WTC11 (cell line): ENCODE results near the gene CROCC. TPM values are rescaled to one million over a fixed set of nuclear protein-coding genes. Genes with fewer than 3 reads are reported as not detected.

Experiments
- ATAC-seq: fragments of 200-7000 bp; cut with Tn5 transposase; 2 replicates; pipeline ENCODE4 v1.10.0; 2021; ENCODE audit warnings: mild to moderate bottlenecking, moderate library complexity
- CTCF ChIA-PET: fragments of 300-600 bp; sonication (Branson Sonifier 250); formaldehyde crosslinking; loops from one replicate; lab custom pipeline; 2021; ENCODE audit warnings: antibody characterized with exemption; lab: Charles Lee
- POLR2A ChIA-PET: fragments of 350-600 bp; sonication (Branson Sonifier 250); formaldehyde crosslinking; loops from one replicate; lab custom pipeline; 2021; ENCODE audit warnings: antibody characterized with exemption; lab: Charles Lee
- DNase-seq: peaks from one replicate; pipeline ENCODE4 v3.0.0; 2021; ENCODE audit warnings: low spot score
- H3K27ac Mint-ChIP-seq: 2 replicates; pipeline ENCODE4 v1.8.0; 2021; ENCODE audit warnings: mixed read lengths
- H3K27me3 Mint-ChIP-seq: 2 replicates; pipeline ENCODE4 v1.8.0; 2021; ENCODE audit warnings: low read depth, mild to moderate bottlenecking, moderate library complexity, mixed read lengths
- H3K36me3 Mint-ChIP-seq: 2 replicates; pipeline ENCODE4 v1.8.0; 2021; ENCODE audit warnings: mixed read lengths
- H3K4me1 Mint-ChIP-seq: 2 replicates; pipeline ENCODE4 v1.8.0; 2022; ENCODE audit warnings: mixed read lengths
- H3K4me3 Mint-ChIP-seq: 2 replicates; pipeline ENCODE4 v1.8.0; 2021; ENCODE audit warnings: mild to moderate bottlenecking, moderate library complexity, mixed read lengths
- H3K9me3 Mint-ChIP-seq: 2 replicates; pipeline ENCODE4 v1.8.0; 2021; ENCODE audit warnings: mixed read lengths
- ELF4 ChIP-seq: sonication (generic); formaldehyde crosslinking; IDR thresholded peaks from 2 replicates; pipeline ENCODE4 v1.8.1; 2022; ENCODE audit warnings: low read depth, mild to moderate bottlenecking, moderate library complexity, missing genetic modification reagents
- EMX1 ChIP-seq: fragments of 250-450 bp; sonication (Bioruptor Pico); IDR thresholded peaks from 2 replicates; pipeline ENCODE4 v1.8.0; 2021; ENCODE audit warnings: mild to moderate bottlenecking
- ESRRA ChIP-seq: sonication (generic); formaldehyde crosslinking; IDR thresholded peaks from 2 replicates; pipeline ENCODE4 v1.8.1; 2022; ENCODE audit warnings: mild to moderate bottlenecking, missing genetic modification reagents, borderline replicate concordance
- FOXJ3 ChIP-seq: sonication (generic); formaldehyde crosslinking; IDR thresholded peaks from 2 replicates; pipeline ENCODE4 v1.9.0; 2021; ENCODE audit warnings: missing genetic modification reagents, mild to moderate bottlenecking, borderline replicate concordance
- FOXK1 ChIP-seq: sonication (generic); formaldehyde crosslinking; IDR thresholded peaks from 2 replicates; pipeline ENCODE4 v1.8.0; 2022; ENCODE audit warnings: mild to moderate bottlenecking, moderate library complexity, missing genetic modification reagents
- GABPB1 ChIP-seq: sonication (generic); formaldehyde crosslinking; IDR thresholded peaks from 2 replicates; pipeline ENCODE4 v1.8.1; 2023; ENCODE audit warnings: mild to moderate bottlenecking, missing genetic modification reagents
- HMGA2 ChIP-seq: fragments of 250-450 bp; sonication (Bioruptor Pico); IDR thresholded peaks from 2 replicates; pipeline ENCODE4 v1.4.0; 2021; ENCODE audit warnings: mild to moderate bottlenecking, moderate library complexity
- MYBL2 ChIP-seq: sonication (generic); formaldehyde crosslinking; IDR thresholded peaks from 2 replicates; pipeline ENCODE4 v1.8.1; 2023; ENCODE audit warnings: mild to moderate bottlenecking, moderate library complexity, missing genetic modification reagents
- NR1H2 ChIP-seq: sonication (generic); formaldehyde crosslinking; IDR thresholded peaks from 2 replicates; pipeline ENCODE4 v1.9.0; 2021; ENCODE audit warnings: mild to moderate bottlenecking, moderate library complexity, missing genetic modification reagents
- NR3C1 ChIP-seq: sonication (generic); formaldehyde crosslinking; conservative IDR thresholded peaks from 2 replicates; pipeline ENCODE4 v1.8.1; 2023; ENCODE audit warnings: low read depth, mild to moderate bottlenecking, missing genetic modification reagents
- ZBTB21 ChIP-seq: sonication (generic); formaldehyde crosslinking; IDR thresholded peaks from 2 replicates; pipeline ENCODE4 v1.8.1; 2023; ENCODE audit warnings: mild to moderate bottlenecking, missing genetic modification reagents, borderline replicate concordance
- ZNF138 ChIP-seq: sonication (generic); formaldehyde crosslinking; conservative IDR thresholded peaks from 2 replicates; pipeline ENCODE4 v1.8.1; 2022; ENCODE audit warnings: mild to moderate bottlenecking, moderate library complexity, missing genetic modification reagents
- total RNA-seq: library from RNA; stranded (reverse); gene quantifications from 3 replicates; pipeline ENCODE4 v1.2.3, GENCODE V29; 2021
- TF ChIP-seq, protein P1 (sequence below): sonication (generic); formaldehyde crosslinking; IDR thresholded peaks from 2 replicates; pipeline ENCODE4 v1.8.1; 2022; ENCODE audit warnings: mild to moderate bottlenecking, moderate library complexity, missing genetic modification reagents
- TF ChIP-seq, protein P2 (sequence below): sonication (generic); formaldehyde crosslinking; IDR thresholded peaks from 2 replicates; pipeline ENCODE4 v1.8.1; 2023; ENCODE audit warnings: mild to moderate bottlenecking, missing genetic modification reagents, moderate library complexity
- TF ChIP-seq, protein P3 (sequence below): sonication (generic); formaldehyde crosslinking; IDR thresholded peaks from 2 replicates; pipeline ENCODE4 v1.8.0; 2023; ENCODE audit warnings: missing genetic modification reagents, mild to moderate bottlenecking, borderline replicate concordance
- TF ChIP-seq, protein P4 (sequence below): fragments of 250-450 bp; sonication (Bioruptor Pico); IDR thresholded peaks from 2 replicates; pipeline ENCODE4 v1.8.0; 2021; ENCODE audit warnings: mild to moderate bottlenecking
- TF ChIP-seq, protein P5 (sequence below): sonication (generic); formaldehyde crosslinking; IDR thresholded peaks from 2 replicates; pipeline ENCODE4 v1.8.1; 2022; ENCODE audit warnings: low read depth, missing genetic modification reagents, borderline replicate concordance
- TF ChIP-seq, protein P6 (sequence below): sonication (generic); formaldehyde crosslinking; IDR thresholded peaks from 2 replicates; pipeline ENCODE4 v1.8.0; 2022; ENCODE audit warnings: mild to moderate bottlenecking, missing genetic modification reagents
- TF ChIP-seq, protein P7 (sequence below): fragments of 250-450 bp; sonication (Bioruptor Pico); IDR thresholded peaks from 2 replicates; pipeline ENCODE4 v2.1.2; 2022; ENCODE audit warnings: mild to moderate bottlenecking, moderate library complexity
- TF ChIP-seq, protein P8 (sequence below): fragments of 200-600 bp; IDR thresholded peaks from 2 replicates; pipeline ENCODE4 v1.8.0; 2022; ENCODE audit warnings: antibody characterized with exemption

The CROCC gene
- total RNA-seq, 1 experiment from 2014 or later, result 75.6 TPM

DNA sequence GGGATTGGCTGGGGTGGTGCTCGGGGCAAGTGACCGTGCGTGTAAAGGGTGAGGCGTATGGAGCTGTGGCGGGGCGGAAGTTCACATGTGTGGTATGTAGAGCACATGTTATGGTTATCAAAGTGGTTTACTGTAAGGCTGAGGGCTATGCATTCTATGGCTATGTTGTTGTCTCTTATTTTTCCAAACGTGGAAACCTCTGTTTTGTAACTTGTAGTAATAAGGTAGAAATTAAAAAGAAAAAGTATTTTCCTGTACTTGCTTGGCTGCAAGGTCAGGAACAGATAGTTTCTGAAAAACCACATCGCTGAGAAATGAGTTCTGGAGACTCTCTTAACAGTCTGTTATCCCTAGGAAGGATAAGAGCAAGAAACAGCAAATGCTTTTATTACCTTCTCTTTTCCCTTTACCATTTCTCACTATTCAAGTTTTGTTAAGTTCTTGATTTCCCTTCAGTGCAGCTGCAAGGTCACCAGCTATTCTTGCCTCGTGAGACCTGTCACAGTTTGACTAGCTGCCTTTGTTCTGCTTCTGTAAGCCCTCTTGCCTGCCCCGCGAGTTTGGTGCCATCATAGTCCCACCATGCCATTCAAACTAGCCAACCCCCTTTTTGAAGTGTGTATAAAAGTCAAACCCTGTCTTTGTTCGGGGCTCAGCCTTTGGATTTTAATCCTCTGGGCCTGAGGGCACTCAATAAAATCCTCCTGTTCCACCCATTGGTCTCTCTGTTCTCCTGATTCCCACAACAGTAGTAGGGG, 16.4 kb upstream of the CROCC start (continued):
- TF ChIP-seq, protein P1, sequence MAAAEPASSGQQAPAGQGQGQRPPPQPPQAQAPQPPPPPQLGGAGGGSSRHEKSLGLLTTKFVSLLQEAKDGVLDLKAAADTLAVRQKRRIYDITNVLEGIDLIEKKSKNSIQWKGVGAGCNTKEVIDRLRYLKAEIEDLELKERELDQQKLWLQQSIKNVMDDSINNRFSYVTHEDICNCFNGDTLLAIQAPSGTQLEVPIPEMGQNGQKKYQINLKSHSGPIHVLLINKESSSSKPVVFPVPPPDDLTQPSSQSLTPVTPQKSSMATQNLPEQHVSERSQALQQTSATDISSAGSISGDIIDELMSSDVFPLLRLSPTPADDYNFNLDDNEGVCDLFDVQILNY (CRISPR knock-in tag), result no peak
- TF ChIP-seq, protein P2, sequence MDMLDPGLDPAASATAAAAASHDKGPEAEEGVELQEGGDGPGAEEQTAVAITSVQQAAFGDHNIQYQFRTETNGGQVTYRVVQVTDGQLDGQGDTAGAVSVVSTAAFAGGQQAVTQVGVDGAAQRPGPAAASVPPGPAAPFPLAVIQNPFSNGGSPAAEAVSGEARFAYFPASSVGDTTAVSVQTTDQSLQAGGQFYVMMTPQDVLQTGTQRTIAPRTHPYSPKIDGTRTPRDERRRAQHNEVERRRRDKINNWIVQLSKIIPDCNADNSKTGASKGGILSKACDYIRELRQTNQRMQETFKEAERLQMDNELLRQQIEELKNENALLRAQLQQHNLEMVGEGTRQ, result no peak
- TF ChIP-seq FOXJ3 (CRISPR knock-in tag) (no peak), HMGA2 (no peak), ZNF138 (CRISPR knock-in tag) (no peak), ELF4 (CRISPR knock-in tag) (no peak), GABPB1 (no peak; the same call in 1 of the 2 replicates), NR1H2 (CRISPR knock-in tag) (no peak), FOXK1 (CRISPR knock-in tag) (0 out of 2 replicates have a peak, but pooled peaks have one; percentile 48), EMX1 (CRISPR knock-in tag) (0 out of 2 replicates have a peak, but pooled peaks have one; percentile 66), ZBTB21 (CRISPR knock-in tag) (no peak), NR3C1 (CRISPR knock-in tag) (no peak)
- TF ChIP-seq, protein P3, sequence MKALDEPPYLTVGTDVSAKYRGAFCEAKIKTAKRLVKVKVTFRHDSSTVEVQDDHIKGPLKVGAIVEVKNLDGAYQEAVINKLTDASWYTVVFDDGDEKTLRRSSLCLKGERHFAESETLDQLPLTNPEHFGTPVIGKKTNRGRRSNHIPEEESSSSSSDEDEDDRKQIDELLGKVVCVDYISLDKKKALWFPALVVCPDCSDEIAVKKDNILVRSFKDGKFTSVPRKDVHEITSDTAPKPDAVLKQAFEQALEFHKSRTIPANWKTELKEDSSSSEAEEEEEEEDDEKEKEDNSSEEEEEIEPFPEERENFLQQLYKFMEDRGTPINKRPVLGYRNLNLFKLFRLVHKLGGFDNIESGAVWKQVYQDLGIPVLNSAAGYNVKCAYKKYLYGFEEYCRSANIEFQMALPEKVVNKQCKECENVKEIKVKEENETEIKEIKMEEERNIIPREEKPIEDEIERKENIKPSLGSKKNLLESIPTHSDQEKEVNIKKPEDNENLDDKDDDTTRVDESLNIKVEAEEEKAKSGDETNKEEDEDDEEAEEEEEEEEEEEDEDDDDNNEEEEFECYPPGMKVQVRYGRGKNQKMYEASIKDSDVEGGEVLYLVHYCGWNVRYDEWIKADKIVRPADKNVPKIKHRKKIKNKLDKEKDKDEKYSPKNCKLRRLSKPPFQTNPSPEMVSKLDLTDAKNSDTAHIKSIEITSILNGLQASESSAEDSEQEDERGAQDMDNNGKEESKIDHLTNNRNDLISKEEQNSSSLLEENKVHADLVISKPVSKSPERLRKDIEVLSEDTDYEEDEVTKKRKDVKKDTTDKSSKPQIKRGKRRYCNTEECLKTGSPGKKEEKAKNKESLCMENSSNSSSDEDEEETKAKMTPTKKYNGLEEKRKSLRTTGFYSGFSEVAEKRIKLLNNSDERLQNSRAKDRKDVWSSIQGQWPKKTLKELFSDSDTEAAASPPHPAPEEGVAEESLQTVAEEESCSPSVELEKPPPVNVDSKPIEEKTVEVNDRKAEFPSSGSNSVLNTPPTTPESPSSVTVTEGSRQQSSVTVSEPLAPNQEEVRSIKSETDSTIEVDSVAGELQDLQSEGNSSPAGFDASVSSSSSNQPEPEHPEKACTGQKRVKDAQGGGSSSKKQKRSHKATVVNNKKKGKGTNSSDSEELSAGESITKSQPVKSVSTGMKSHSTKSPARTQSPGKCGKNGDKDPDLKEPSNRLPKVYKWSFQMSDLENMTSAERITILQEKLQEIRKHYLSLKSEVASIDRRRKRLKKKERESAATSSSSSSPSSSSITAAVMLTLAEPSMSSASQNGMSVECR (CRISPR knock-in tag), result no peak
- TF ChIP-seq, protein P4, sequence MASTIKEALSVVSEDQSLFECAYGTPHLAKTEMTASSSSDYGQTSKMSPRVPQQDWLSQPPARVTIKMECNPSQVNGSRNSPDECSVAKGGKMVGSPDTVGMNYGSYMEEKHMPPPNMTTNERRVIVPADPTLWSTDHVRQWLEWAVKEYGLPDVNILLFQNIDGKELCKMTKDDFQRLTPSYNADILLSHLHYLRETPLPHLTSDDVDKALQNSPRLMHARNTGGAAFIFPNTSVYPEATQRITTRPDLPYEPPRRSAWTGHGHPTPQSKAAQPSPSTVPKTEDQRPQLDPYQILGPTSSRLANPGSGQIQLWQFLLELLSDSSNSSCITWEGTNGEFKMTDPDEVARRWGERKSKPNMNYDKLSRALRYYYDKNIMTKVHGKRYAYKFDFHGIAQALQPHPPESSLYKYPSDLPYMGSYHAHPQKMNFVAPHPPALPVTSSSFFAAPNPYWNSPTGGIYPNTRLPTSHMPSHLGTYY, result no peak
- TF ChIP-seq, protein P5, sequence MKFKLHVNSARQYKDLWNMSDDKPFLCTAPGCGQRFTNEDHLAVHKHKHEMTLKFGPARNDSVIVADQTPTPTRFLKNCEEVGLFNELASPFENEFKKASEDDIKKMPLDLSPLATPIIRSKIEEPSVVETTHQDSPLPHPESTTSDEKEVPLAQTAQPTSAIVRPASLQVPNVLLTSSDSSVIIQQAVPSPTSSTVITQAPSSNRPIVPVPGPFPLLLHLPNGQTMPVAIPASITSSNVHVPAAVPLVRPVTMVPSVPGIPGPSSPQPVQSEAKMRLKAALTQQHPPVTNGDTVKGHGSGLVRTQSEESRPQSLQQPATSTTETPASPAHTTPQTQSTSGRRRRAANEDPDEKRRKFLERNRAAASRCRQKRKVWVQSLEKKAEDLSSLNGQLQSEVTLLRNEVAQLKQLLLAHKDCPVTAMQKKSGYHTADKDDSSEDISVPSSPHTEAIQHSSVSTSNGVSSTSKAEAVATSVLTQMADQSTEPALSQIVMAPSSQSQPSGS (CRISPR knock-in tag), result no peak
- TF ChIP-seq, all 79 proteins: peak for 3

DNA sequence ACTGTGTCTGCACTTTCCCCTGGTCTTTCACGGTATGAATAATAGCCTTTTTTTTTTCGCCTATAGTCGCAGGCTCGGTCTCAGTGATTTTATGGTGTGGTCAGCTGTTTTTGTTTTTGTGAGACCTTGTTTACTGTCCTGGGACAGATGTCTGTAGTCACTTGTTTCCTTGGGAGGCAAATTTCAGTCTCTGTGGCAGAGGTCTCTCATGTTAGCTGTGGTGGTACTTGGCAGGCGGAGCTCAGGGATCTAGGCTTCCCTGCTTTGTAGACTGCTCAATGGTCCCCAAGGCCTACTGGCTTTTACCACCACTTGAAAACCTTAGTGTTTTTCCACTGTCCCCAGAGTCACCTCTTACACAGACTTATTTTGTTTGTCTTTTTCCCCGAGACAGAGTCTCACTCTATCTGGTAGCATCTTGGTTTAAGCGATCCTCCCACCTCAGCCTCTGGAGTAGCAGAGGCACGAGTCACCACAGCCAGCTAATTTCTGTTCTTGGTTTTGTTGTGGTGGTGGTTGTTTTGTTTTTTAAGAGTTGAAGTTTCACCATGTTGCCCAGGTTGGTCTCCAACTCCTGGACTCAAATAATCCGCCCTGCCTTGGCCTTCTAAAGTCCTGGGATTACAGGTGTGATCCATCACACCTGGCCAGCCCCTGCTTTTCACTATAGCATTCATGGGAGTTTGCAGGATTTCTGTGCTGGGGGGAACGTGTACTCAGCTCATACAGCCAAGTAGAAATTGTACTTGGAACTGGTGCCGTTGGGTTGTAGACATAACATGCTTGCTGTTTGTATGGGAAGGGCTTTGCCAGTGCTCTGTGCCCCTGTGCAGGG, 15.6 kb upstream of the CROCC start:
- POLR2A ChIA-PET, result interaction anchor here (1.5 kb wide), 1 partner anchor 24 kb away, joined by 4 read pairs; no protein-coding TSS in a partner anchor
- TF ChIP-seq ESRRA (CRISPR knock-in tag), result no peak
- TF ChIP-seq, protein P6, sequence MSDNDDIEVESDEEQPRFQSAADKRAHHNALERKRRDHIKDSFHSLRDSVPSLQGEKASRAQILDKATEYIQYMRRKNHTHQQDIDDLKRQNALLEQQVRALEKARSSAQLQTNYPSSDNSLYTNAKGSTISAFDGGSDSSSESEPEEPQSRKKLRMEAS (CRISPR knock-in tag), result no peak
- TF ChIP-seq, protein P7, sequence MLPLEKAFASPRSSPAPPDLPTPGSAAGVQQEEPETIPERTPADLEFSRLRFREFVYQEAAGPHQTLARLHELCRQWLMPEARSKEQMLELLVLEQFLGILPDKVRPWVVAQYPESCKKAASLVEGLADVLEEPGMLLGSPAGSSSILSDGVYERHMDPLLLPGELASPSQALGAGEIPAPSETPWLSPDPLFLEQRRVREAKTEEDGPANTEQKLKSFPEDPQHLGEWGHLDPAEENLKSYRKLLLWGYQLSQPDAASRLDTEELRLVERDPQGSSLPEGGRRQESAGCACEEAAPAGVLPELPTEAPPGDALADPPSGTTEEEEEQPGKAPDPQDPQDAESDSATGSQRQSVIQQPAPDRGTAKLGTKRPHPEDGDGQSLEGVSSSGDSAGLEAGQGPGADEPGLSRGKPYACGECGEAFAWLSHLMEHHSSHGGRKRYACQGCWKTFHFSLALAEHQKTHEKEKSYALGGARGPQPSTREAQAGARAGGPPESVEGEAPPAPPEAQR (CRISPR knock-in tag), result no peak
- TF ChIP-seq, protein P8, sequence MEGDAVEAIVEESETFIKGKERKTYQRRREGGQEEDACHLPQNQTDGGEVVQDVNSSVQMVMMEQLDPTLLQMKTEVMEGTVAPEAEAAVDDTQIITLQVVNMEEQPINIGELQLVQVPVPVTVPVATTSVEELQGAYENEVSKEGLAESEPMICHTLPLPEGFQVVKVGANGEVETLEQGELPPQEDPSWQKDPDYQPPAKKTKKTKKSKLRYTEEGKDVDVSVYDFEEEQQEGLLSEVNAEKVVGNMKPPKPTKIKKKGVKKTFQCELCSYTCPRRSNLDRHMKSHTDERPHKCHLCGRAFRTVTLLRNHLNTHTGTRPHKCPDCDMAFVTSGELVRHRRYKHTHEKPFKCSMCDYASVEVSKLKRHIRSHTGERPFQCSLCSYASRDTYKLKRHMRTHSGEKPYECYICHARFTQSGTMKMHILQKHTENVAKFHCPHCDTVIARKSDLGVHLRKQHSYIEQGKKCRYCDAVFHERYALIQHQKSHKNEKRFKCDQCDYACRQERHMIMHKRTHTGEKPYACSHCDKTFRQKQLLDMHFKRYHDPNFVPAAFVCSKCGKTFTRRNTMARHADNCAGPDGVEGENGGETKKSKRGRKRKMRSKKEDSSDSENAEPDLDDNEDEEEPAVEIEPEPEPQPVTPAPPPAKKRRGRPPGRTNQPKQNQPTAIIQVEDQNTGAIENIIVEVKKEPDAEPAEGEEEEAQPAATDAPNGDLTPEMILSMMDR, result no peak
- TF ChIP-seq MYBL2, result no peak

More for the DNA sequence above, 15.6 kb upstream of the CROCC start:
- Mint-ChIP-seq H3K9me3 (no peaks in the 10 kb centered on the region), H3K27ac (no peak overlapping the region), H3K4me1 (peaks cover 15% of the 10 kb centered on the region), H3K27me3 (no peaks in the 10 kb centered on the region), H3K36me3 (peaks cover 9% of the 10 kb centered on the region), H3K4me3 (no peak overlapping the region)
- DNase-seq (no peak), ATAC-seq (no peak)
- CTCF ChIA-PET, result interaction anchor here (2.3 kb wide), 1 partner anchor 285 kb away, joined by 16 read pairs; no protein-coding TSS in a partner anchor
